Suprapubic skin (tissue), 4 donors: ENCODE measurements around the gene TBC1D16. TPM values are rescaled to one million over a fixed set of nuclear protein-coding genes. Genes with fewer than 3 reads are reported as not detected.
A peak's percentile ranks its signal among the peaks of the same experiment; 100 is the strongest.

ENCODE experiments used
- DNase-seq, 2 donors: peaks; one replicate each; pipeline ENCODE4 v3.0.0-alpha.2; 2019; ENCODE audit warnings: low spot score in 2 of 2
- H3K27ac ChIP-seq: fragments of 200-600 bp; sonication (generic); one replicate; pipeline ENCODE4 v1.5.1; 2019
- H3K27me3 ChIP-seq: fragments of 200-600 bp; sonication (generic); one replicate; pipeline ENCODE4 v1.5.1; 2019
- H3K36me3 ChIP-seq: fragments of 200-600 bp; sonication (generic); one replicate; pipeline ENCODE4 v1.5.1; 2019
- H3K4me1 ChIP-seq: fragments of 200-600 bp; sonication (generic); one replicate; pipeline ENCODE4 v1.5.1; 2019
- H3K4me3 ChIP-seq: fragments of 200-600 bp; sonication (generic); one replicate; pipeline ENCODE4 v1.5.1; 2019; ENCODE audit warnings: mild to moderate bottlenecking
- H3K9me3 ChIP-seq: fragments of 200-600 bp; sonication (generic); one replicate; pipeline ENCODE4 v1.5.1; 2019
- CTCF ChIP-seq, 2 donors: fragments of 200-600 bp in 1 of 2; fragments of 450-650 bp in 1 of 2; sonication (generic) in 1 of 2; IDR thresholded peaks; one replicate each; pipeline ENCODE4 v1.5.1; 2016 to 2019; ENCODE audit warnings: antibody characterized with exemption in 2 of 2, mild to moderate bottlenecking in 1 of 2, moderate library complexity in 1 of 2
- EP300 ChIP-seq: sonication (generic); formaldehyde crosslinking; IDR thresholded peaks from one replicate; pipeline ENCODE4 v1.6.1; 2017; ENCODE audit warnings: antibody characterized with exemption
- POLR2A ChIP-seq, 2 donors: fragments of 450-650 bp; IDR thresholded peaks; one replicate each; pipeline ENCODE4 v1.6.1; 2017; ENCODE audit warnings: antibody characterized with exemption in 2 of 2, mild to moderate bottlenecking in 2 of 2, moderate library complexity in 2 of 2
- POLR2AphosphoS5 ChIP-seq, 3 donors: sonication (generic); formaldehyde crosslinking; IDR thresholded peaks; one replicate each; pipeline ENCODE4 v1.6.1; 2017; ENCODE audit warnings: antibody characterized with exemption in 3 of 3
- WGBS: methylation state at CpG from one replicate; pipeline ENCODE4 v1.1.5; 2018; 5-methylcytosine and 5-hydroxymethylcytosine counted together
- total RNA-seq, 4 donors: library from RNA; depleted of rRNA; stranded (reverse); fragments of >200 nt; gene quantifications; one replicate each; pipeline ENCODE4 v1.1.0, GENCODE V29; 2016

Gene TBC1D16
- total RNA-seq, 4 donors from 2014 or later = 18.6 to 33.6 (median 22.7) TPM

GRCh38 chr17:80070375-80071115, 34.9 kb upstream of the TBC1D16 start:
- Histone ChIP-seq H3K36me3 (no peaks in the 10 kb centered on the region), H3K4me3 (peak overlapping the region; percentile 44), H3K27me3 (no peaks in the 10 kb centered on the region), H3K4me1 (peaks cover 19% of the 10 kb centered on the region), H3K9me3 (no peaks in the 10 kb centered on the region), H3K27ac (peak overlapping the region; percentile 83)
- TF ChIP-seq POLR2A (IDR thresholded peaks at IDR 0.05) (no peak), CTCF (IDR thresholded peaks at IDR 0.05) (no peak), EP300 (no peak), POLR2AphosphoS5 (IDR thresholded peaks at IDR 0.05) (no peak)
- no peak for DNase-seq
- WGBS = 85% methylated on average over 15 of the region's 15 CpGs

- Histone ChIP-seq H3K9me3 (no peaks in the 10 kb centered on the region), H3K36me3 (no peaks in the 10 kb centered on the region), H3K27me3 (no peaks in the 10 kb centered on the region), H3K4me3 (no peak overlapping the region), H3K4me1 (peaks cover 24% of the 10 kb centered on the region), H3K27ac (no peak overlapping the region)
- TF ChIP-seq CTCF (IDR thresholded peaks at IDR 0.05) (no peak), EP300 (no peak), POLR2A (IDR thresholded peaks at IDR 0.05) (no peak), POLR2AphosphoS5 (IDR thresholded peaks at IDR 0.05) (no peak)
- no peak for DNase-seq
- 75% methylated on average over 22 of the region's 23 CpGs for WGBS
Measured at GRCh38 chr17:80068301-80069222, 32.9 kb upstream of the TBC1D16 start.

GRCh38 chr17:80067393-80067986, 31.8 kb upstream of the TBC1D16 start:
- TF ChIP-seq POLR2A (IDR thresholded peaks at IDR 0.05) (no peak), POLR2AphosphoS5 (IDR thresholded peaks at IDR 0.05) (no peak), CTCF (IDR thresholded peaks at IDR 0.05) (no peak), EP300 (no peak)
- no peaks in the 10 kb centered on the region for H3K36me3 ChIP-seq
- H3K4me1 ChIP-seq = peaks cover 24% of the 10 kb centered on the region
- no peak overlapping the region for H3K4me3 ChIP-seq
- no peak overlapping the region for H3K27ac ChIP-seq
- H3K27me3 ChIP-seq = no peaks in the 10 kb centered on the region
- no peak for DNase-seq
- no peaks in the 10 kb centered on the region for H3K9me3 ChIP-seq
- 96% methylated on average over 31 of the region's 31 CpGs for WGBS

- H3K4me1 ChIP-seq = peaks cover 24% of the 10 kb centered on the region
- no peaks in the 10 kb centered on the region for H3K9me3 ChIP-seq
- no peak overlapping the region for H3K4me3 ChIP-seq
- no peaks in the 10 kb centered on the region for H3K36me3 ChIP-seq
- TF ChIP-seq POLR2AphosphoS5 (IDR thresholded peaks at IDR 0.05) = no peak
- no peak for TF ChIP-seq POLR2A (IDR thresholded peaks at IDR 0.05)
- DNase-seq = no peak
- no peaks in the 10 kb centered on the region for H3K27me3 ChIP-seq
- H3K27ac ChIP-seq = no peak overlapping the region
- 76% methylated on average over 32 of the region's 32 CpGs for WGBS
Measured at GRCh38 chr17:80065478-80066170, 30.0 kb upstream of the TBC1D16 start.

- WGBS = 85% methylated on average over 7 of the region's 8 CpGs
- TF ChIP-seq POLR2AphosphoS5 (IDR thresholded peaks at IDR 0.05) (no peak), CTCF (IDR thresholded peaks at IDR 0.05) (no peak), POLR2A (IDR thresholded peaks at IDR 0.05) (no peak), EP300 (no peak)
- H3K4me1 ChIP-seq = peaks cover 15% of the 10 kb centered on the region
Measured at GRCh38 chr17:80064696-80065095, 29.0 kb upstream of the TBC1D16 start.

More at GRCh38 chr17:80064696-80065095, 29.0 kb upstream of the TBC1D16 start:
- Histone ChIP-seq H3K27me3 (no peaks in the 10 kb centered on the region), H3K4me3 (no peak overlapping the region), H3K27ac (no peak overlapping the region), H3K36me3 (no peaks in the 10 kb centered on the region), H3K9me3 (no peaks in the 10 kb centered on the region)
- DNase-seq = no peak
